CD1c-positive myeloid dendritic cell (primary cell): ENCODE results near the gene KRTAP9-9.
"Not testable (repeated sequence)": the region's sequence is repeated elsewhere in the genome, so short reads cannot be mapped to it uniquely, and the experiment has no call there.

Experiments used
- DNase-seq: peaks from one replicate; pipeline ENCODE4 v3.0.0-alpha.2; 2016; ENCODE audit errors: extremely low spot score

The KRTAP9-9 gene

DNA sequence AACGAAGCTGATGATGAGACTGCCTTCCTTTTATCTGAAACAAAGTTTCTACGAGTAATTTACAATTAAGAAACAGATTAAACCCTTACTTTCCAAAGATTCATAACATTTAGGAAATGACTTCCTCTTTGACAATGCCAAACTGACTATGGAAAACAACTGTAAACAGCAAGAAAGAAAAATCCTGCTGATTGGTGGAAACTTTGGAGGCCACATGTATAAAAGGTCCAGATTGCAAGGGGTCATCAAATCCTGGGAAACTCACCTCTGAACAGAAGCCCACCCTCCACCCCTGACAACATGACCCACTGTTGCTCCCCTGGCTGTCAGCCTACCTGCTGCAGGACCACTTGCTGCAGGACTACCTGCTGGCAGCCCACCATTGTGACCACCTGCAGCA is 9.9 kb downstream of the KRTAP9-9 start, which contains the start of gene KRTAP9-6:
TSS of gene KRTAP9-6 (plus strand) at position 301 of the 400 bp plus-strand sequence. CDS start at position 301, 0 bp downstream.
- no peak for DNase-seq

GRCh38 chr17:41267711-41268110 is 12.5 kb downstream of the KRTAP9-9 start:
- DNase-seq, result no peak

- not testable (repeated sequence) for DNase-seq
Measured at GRCh38 chr17:41271323-41271722, 16.1 kb downstream of the KRTAP9-9 start.

GRCh38 chr17:41271858-41272257 is 16.7 kb downstream of the KRTAP9-9 start:
- DNase-seq, result no peak

DNA sequence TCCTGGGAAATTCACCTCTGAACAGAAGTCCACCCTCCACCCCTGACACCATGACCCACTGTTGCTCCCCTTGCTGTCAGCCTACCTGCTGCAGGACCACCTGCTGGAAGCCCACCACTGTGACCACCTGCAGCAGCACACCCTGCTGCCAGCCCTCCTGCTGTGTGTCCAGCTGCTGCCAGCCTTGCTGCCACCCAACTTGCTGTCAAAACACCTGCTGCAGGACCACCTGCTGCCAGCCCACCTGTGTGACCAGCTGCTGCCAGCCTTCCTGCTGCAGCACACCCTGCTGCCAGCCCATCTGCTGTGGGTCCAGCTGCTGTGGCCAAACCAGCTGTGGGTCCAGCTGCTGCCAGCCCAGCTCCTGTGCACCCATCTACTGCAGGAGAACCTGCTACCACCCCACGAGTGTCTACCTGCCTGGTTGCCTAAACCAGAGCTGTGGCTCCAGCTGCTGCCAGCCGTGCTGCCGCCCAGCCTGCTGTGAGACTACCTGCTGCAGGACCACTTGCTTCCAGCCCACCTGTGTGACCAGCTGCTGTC is 20.5 kb downstream of the KRTAP9-9 start, which contains the start of gene KRTAP9-7:
TSS of gene KRTAP9-7 (plus strand) at position 51 of the 543 bp plus-strand sequence. CDS start at position 51, 0 bp downstream.
- not testable (repeated sequence) for DNase-seq

DNA sequence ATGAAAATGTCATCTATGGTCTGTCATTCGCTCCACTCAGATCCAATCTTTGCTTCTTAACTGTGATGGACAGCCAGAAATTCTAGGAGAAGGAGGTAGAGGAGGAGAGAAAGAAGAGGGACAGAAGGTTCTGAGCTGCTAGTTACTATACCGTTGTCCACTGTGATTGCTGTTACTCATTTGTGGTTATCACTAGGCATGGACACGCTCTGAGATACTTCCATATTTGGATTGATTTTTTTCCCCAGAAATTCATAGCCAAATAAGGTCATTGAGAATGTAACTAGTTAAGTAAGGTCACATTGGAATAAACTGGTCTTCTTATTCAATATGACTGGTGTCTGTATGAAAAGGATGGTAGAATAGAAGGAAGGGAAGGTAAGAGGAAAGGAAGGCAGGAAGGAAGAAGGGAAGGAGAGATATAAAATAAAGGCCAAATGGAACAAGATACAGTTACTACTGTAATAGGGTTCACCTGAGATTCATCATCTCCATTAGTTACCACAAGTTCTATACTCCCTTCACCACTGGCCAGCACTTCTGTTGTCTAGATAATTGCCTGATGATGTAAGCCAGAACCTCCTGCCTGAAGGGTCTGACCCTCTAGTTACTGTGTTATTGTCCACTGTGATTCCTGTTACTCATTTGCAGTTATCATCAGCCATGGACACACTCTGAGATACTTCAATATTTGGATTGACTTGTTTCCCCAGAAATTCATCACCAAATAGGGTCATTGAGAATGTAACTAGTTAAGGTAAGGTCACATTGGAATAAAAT is 23.2 kb downstream of the KRTAP9-9 start:
- peak; percentile 0 for DNase-seq

DNA sequence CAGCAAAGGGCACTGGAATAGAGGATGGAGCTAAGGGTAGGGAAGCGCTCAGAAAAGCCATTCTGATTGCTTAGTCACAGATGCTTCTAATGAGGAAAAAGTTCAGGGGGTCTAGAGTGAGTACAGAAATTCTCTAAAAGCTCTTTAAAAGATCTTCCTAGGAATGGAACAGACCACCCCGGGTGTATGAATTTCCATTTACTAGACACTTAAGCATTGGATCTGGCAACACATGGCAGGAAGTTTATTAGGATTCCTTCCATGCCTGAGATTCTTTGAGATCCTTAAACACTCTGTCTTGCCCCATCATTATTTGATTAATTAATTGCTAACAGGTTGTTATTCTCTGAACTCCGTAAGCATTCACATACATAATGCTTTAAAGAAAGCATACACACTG is 28.9 kb downstream of the KRTAP9-9 start:
- no peak for DNase-seq

- DNase-seq, result peak; percentile 40
Measured at GRCh38 chr17:41284546-41284945, 29.4 kb downstream of the KRTAP9-9 start.

DNA sequence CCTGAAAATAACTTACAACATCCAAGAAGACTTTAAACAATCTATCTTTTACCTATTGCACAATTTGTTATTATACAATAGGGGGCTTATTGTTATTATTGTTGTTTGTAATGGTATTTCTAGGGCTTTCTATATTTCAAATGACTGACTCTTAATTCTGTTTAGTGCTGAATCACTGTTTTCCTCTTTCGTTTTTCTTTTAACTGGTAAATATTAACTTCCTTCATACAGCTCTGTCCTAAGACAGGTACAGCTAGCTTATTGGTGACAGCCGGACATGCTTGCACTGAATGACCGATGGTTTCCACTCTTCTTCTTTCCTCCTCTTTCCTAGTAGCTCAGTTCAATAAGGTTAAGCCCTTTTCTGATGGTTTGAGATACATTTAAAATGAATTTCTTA is 31.9 kb downstream of the KRTAP9-9 start:
- peak; percentile 0 for DNase-seq

GRCh38 chr17:41294016-41294415 is 38.8 kb downstream of the KRTAP9-9 start:
- no peak for DNase-seq

DNA sequence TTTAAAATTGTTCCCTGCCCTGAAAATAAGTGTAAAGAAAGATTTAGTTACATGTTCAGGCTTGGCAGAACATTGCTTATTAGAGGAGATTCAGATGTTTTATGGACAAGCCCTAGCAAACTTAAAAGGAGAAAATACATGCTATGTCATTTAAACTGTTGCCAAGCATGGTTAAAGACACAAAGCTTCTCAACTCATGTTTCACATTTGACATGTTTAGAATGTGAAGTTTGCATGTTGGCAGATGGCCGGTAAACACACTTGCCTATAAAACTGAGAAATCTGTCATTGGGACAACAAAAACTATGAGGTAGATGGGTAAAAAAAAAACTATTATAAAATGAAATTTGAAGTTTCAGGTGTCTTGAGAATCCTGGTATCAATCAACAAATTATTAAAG is 41.7 kb downstream of the KRTAP9-9 start:
- DNase-seq, result no peak

DNA sequence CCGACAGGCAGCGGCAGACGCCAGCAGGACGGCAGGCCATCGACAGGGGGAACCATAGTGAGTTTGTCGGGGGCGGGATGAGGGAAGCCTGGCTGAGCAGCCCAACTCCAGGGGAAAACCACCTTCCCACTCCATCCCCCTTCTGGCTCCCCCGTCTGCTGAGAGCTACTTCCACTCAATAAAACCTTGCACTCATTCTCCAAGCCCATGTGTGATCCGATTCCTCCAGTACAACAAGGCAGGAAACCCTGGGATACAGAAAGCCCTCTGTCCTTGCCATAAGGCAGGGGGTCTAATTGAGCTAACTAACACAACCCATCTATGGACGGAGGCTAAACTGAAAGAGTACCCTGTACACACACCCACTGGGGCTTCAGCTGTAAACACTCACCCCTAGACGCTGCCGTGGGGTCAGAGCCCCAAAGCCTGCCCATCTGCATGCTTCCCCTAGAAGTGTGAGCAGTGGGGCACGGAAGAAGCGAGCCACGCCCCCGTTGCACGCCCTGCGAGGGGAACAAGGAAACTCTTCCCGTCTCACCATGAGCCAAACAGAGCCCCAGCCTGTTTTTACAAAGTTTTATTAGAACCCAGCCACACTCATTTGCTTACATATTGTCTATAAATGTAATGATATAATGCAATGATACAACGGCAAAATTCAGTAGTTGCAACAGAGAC is 43.4 kb downstream of the KRTAP9-9 start:
- DNase-seq, result no peak

- no peak for DNase-seq
Measured at GRCh38 chr17:41301204-41301790, 46.1 kb downstream of the KRTAP9-9 start.

- DNase-seq, result no peak
Measured at GRCh38 chr17:41301916-41302901, 47.0 kb downstream of the KRTAP9-9 start, which contains the start of gene KRTAP29-1. TSS of gene KRTAP29-1 (minus strand) at chr17:41302851. CDS start at chr17:41302851, 0 bp downstream.

GRCh38 chr17:41302981-41303380 is 47.8 kb downstream of the KRTAP9-9 start:
- DNase-seq, result no peak

GRCh38 chr17:41304091-41304490 is 48.9 kb downstream of the KRTAP9-9 start:
- no peak for DNase-seq
